Measurements from ENCODE around the gene MSL3. TPM values are rescaled to one million over a fixed set of nuclear protein-coding genes. Genes with fewer than 3 reads are reported as not detected.

Gene MSL3
- total RNA-seq, 6 experiments from 2014 or later = 17.1 to 23.2 (median 21.6) TPM

DNA sequence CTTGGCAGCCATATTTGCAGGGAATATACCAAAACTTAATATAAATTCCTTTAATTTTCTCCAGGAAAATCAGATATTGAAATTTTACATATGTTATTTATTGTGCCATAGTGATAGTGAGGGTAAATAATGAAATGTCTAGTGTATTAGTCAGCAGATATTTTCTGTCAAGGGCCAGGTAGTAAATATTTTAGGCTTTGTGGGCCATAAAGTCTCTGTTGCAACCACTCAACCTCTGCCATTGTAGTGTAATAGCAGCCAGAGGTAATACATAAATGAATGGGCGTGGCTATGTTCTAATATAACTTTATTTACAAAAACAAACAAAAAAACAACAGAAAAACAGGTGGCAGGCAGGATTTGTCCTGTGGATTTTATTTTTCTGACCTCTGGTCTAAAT lies 33.5 kb downstream of the MSL3 start:
- H3K27me3 Mint-ChIP-seq (ENCODE audit: insufficient read depth) = peaks cover 6% of the 10 kb centered on the region
- TF ChIP-seq CTCF (IDR thresholded peaks at IDR 0.05) = no peak
- H3K36me3 Mint-ChIP-seq (ENCODE audit: low read depth) = no peaks in the 10 kb centered on the region
- H3K9me3 Mint-ChIP-seq = no peaks in the 10 kb centered on the region
- H3K4me1 Mint-ChIP-seq (ENCODE audit: low read depth) = peaks cover 11% of the 10 kb centered on the region; the same call in 1 of the 2 replicates
- H3K4me3 Mint-ChIP-seq = no peak overlapping the region
- no peak overlapping the region for H3K27ac Mint-ChIP-seq
- no peak for DNase-seq

DNA sequence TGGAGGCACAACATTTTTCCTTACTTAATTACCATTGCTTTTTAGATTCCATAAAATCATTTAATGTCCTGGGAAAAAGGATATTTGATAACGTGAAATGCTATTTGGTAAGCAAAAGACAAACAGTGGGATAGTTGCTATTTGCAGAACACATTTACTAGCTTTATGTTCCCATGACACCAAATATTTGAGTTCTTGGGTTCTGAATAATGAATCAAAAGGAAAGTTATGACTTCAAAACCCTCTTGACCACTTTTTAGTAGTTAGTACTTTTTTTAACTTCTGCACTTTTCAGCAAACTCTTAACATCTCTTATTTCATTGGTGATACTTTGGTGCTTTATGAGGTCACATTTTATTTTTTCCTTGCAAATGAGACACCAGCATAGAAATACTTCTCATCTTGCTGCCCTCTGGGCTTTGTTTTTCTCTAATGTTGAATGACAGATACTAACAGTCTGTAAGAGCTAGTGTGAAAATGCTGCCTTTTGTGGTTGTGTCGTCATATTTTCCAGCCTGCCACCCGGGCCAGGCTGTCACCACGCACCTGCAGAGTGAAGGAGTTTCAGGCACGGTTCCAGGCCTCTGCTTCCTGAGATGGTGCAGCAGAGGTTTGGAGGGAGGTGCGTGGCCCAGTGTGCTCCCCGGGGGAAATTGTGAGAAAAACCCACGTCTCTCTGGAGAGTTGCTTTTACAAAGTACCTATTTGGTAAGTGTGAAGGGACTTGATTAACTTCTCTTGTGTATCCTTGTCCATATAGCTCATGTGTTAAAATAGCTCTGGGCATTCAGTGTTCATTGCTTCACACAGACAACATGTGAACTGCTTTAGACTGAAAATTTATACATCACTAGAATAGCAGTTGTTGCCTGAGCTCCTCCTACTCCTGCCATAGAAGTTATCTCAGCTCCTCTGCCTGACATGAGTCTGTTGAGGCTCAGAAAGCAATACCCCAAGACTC lies 34.7 kb downstream of the MSL3 start:
- Mint-ChIP-seq H3K9me3 (no peaks in the 10 kb centered on the region), H3K27ac (no peak overlapping the region), H3K36me3 (ENCODE audit: low read depth) (no peaks in the 10 kb centered on the region), H3K4me1 (ENCODE audit: low read depth) (no peaks in the 10 kb centered on the region), H3K27me3 (ENCODE audit: insufficient read depth) (peaks cover 6% of the 10 kb centered on the region), H3K4me3 (no peak overlapping the region)
- DNase-seq = no peak
- no peak for TF ChIP-seq CTCF (IDR thresholded peaks at IDR 0.05)

DNA sequence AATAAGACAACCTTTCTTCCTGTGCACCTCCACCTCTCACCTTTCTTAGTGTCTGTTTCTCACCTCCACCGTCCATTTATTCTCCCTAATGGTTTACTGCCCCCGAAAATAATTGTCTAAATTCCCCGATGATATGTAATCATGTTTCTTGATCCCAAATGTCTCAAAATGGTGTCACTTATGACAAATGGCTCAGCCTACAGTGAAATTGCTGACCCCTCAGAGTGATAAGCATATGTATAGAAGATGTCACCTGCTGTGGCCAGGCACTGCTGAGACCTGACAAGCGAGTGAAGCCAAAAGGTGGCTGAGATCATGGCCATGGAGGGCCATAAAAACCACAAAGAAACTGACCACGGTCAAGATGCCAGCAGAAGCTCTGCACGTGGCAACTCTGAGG lies 35.7 kb downstream of the MSL3 start:
- Mint-ChIP-seq H3K27ac (no peak overlapping the region), H3K4me1 (ENCODE audit: low read depth) (no peaks in the 10 kb centered on the region), H3K4me3 (no peak overlapping the region), H3K9me3 (no peaks in the 10 kb centered on the region), H3K36me3 (ENCODE audit: low read depth) (no peaks in the 10 kb centered on the region), H3K27me3 (ENCODE audit: insufficient read depth) (peaks cover 6% of the 10 kb centered on the region)
- no peak for TF ChIP-seq CTCF (IDR thresholded peaks at IDR 0.05)
- DNase-seq = no peak

DNA sequence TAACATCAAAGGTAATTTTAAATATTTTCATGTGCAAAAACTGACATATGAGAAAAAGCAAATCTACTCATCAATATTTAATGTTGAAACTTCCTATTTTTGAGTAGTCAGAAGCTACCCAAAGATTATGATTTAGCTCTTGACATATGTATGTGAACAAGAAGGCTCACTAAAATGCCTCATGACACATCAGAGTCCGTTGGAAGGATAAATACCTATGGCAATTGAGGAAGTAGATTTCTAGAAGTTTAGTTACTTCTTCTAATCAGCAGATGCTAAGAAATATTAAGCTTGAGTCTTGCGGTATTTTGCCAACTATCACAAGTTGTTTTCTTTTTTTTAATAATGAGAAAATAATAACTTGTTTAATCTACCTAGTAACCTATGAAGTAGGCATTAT lies 55.3 kb downstream of the MSL3 start:
- Mint-ChIP-seq H3K27me3 (ENCODE audit: insufficient read depth) (peaks cover 1% of the 10 kb centered on the region), H3K27ac (no peak overlapping the region), H3K36me3 (ENCODE audit: low read depth) (no peaks in the 10 kb centered on the region), H3K4me1 (ENCODE audit: low read depth) (no peaks in the 10 kb centered on the region), H3K9me3 (no peaks in the 10 kb centered on the region), H3K4me3 (no peak overlapping the region)
- TF ChIP-seq CTCF (IDR thresholded peaks at IDR 0.05) = no peak
- no peak for DNase-seq

Other genes with a start within 250 kb of the MSL3 start
- gene ARHGAP6, start 92.3 kb upstream of the MSL3 start, total RNA-seq (2021; fragmentation: NEBNext Ultra II Directional; extraction: Animal tissue kit (Norgen Biotek cat#: 25700)) = 1 to 10 TPM in 1 of 6 experiments, under 1 TPM in 5; 0.51 to 1.0 (median 0.69) TPM

All from HFFc6 (cell line).